ENCODE data around the gene MYO9B.
"Not testable (repeated sequence)": the region's sequence is repeated elsewhere in the genome, so short reads cannot be mapped to it uniquely, and the experiment has no call there.

Gene MYO9B

DNA sequence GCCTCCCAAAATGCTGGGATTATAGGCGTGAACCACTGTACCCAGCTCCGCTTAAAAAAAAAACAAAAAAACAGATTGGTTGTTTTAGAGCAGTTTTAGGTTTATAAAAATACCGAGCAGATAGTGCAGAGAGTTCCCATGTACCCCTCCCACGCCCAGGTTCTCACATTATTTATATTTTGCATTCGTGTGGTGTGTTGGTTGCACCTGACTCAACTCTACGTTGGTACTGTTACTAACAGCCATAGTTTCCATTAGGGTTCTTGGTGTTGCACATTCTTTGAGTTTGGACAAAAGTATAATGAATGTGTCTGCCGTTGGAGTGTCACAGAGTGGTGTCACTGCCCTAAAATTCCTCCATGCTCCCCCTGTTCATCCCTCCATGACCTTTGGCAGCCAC lies 29.1 kb downstream of the MYO9B start:
- no peak for TF ChIP-seq CTCF (IDR thresholded peaks at IDR 0.05; ENCODE audit: low read depth, low read length)
- no peaks in the 10 kb centered on the region for H3K27me3 ChIP-seq (ENCODE audit: insufficient read depth, low read depth, severe bottlenecking)
- DNase-seq: no peak
- peaks cover 42% of the 10 kb centered on the region for H3K36me3 ChIP-seq
- H3K9me3 ChIP-seq (ENCODE audit: severe bottlenecking): peaks cover 2% of the 10 kb centered on the region
- H3K27ac ChIP-seq: no peak overlapping the region
- H3K4me3 ChIP-seq (ENCODE audit: low read depth, low read length): no peak overlapping the region

DNA sequence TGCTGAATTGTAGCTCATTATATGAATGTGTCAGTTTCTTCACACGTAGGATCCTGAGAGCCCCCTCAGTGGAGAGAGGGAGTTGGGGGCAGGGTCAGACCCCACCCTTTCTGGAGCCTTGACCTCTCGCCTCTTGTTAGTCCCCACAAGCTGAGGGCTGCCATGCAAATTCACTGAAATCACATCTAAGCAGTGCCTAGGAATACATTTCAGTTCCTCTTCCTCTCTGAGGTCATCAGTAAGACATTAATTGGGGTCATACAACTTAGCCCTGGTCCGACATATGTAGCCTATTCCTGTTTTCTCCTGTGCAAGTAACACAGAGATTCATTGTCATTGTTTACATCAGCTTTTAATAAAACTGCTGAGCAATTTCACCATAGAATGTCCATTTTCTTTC lies 30.0 kb downstream of the MYO9B start:
- no peak for TF ChIP-seq CTCF (IDR thresholded peaks at IDR 0.05; ENCODE audit: low read depth, low read length)
- Histone ChIP-seq H3K9me3 (ENCODE audit: severe bottlenecking) (peaks cover 2% of the 10 kb centered on the region), H3K27me3 (ENCODE audit: insufficient read depth, low read depth, severe bottlenecking) (no peaks in the 10 kb centered on the region), H3K27ac (no peak overlapping the region), H3K4me3 (ENCODE audit: low read depth, low read length) (no peak overlapping the region), H3K36me3 (peaks cover 45% of the 10 kb centered on the region)
- DNase-seq: no peak

DNA sequence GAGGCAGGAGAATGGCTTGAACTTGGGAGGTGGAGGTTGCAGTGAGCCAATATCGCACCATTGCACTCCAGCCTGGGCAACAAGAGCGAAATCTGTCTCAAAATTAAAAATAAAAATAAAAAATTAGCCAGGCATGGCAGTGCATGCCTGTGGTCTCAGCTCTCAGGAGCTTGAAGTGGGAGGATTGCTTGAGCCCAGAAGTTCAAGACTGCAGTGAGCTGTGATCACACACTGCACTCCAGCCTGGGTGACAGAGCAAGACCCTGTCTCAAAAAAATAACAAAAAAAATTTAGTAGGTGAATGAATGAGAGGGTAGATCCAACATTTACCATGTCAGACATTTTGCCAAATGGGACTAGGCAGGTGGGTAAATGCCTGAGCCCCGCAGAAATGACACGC lies 31.4 kb downstream of the MYO9B start:
- H3K4me3 ChIP-seq (ENCODE audit: low read depth, low read length); H3K27ac ChIP-seq; DNase-seq; H3K9me3 ChIP-seq (ENCODE audit: severe bottlenecking); H3K27me3 ChIP-seq (ENCODE audit: insufficient read depth, low read depth, severe bottlenecking): not testable (repeated sequence)
- peaks cover 47% of the 10 kb centered on the region for H3K36me3 ChIP-seq

GRCh38 chr19:17107546-17108452 lies 32.2 kb downstream of the MYO9B start:
- TF ChIP-seq CTCF (IDR thresholded peaks at IDR 0.05; ENCODE audit: low read depth, low read length): no peak
- DNase-seq: no peak
- Histone ChIP-seq H3K27me3 (ENCODE audit: insufficient read depth, low read depth, severe bottlenecking) (no peaks in the 10 kb centered on the region), H3K27ac (no peak overlapping the region), H3K36me3 (peaks cover 40% of the 10 kb centered on the region), H3K4me3 (ENCODE audit: low read depth, low read length) (no peak overlapping the region), H3K9me3 (ENCODE audit: severe bottlenecking) (no peaks in the 10 kb centered on the region)

DNA sequence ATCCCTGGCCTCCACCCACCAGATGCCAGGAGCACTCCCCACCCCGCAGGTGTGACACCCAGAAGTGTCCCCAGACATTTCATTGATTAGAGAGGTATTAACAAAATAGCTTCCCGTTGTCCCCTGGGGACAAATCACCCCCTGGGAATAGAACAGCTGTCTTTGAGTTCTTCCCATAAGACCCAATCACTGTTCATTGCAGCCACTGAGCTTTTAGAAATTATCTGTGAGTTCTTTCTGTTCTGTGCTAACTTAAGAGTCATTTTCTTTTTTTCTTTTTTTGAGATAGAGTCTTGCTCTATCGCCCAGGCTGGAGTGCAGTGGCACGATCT lies 32.8 kb downstream of the MYO9B start:
- H3K9me3 ChIP-seq (ENCODE audit: severe bottlenecking): no peaks in the 10 kb centered on the region
- H3K36me3 ChIP-seq: peaks cover 34% of the 10 kb centered on the region
- H3K4me3 ChIP-seq (ENCODE audit: low read depth, low read length): no peak overlapping the region
- no peak for DNase-seq
- no peak overlapping the region for H3K27ac ChIP-seq
- no peak for TF ChIP-seq CTCF (IDR thresholded peaks at IDR 0.05; ENCODE audit: low read depth, low read length)
- H3K27me3 ChIP-seq (ENCODE audit: insufficient read depth, low read depth, severe bottlenecking): no peaks in the 10 kb centered on the region

- DNase-seq: no peak
- H3K36me3 ChIP-seq: peaks cover 30% of the 10 kb centered on the region
Measured at GRCh38 chr19:17109300-17109699, 33.7 kb downstream of the MYO9B start.

More at GRCh38 chr19:17109300-17109699, 33.7 kb downstream of the MYO9B start:
- H3K27me3 ChIP-seq (ENCODE audit: insufficient read depth, low read depth, severe bottlenecking): no peaks in the 10 kb centered on the region
- no peaks in the 10 kb centered on the region for H3K9me3 ChIP-seq (ENCODE audit: severe bottlenecking)
- H3K4me3 ChIP-seq (ENCODE audit: low read depth, low read length): no peak overlapping the region
- H3K27ac ChIP-seq: no peak overlapping the region
- no peak for TF ChIP-seq CTCF (IDR thresholded peaks at IDR 0.05; ENCODE audit: low read depth, low read length)

Measured in WERI-Rb-1 (cell line).